SK-N-SH treated with all-trans-retinoic acid at 6 μM for 48 hours (cell line): Measurements from ENCODE around the gene MUC5B.

Source experiments
- ATAC-seq: fragments of 200-7000 bp; cut with Tn5 transposase; 3 replicates; pipeline ENCODE4 v1.9.1; 2020; ENCODE audit warnings: mild to moderate bottlenecking, moderate library complexity
- ARNTL ChIP-seq: fragments of 450-650 bp; formaldehyde crosslinking; IDR thresholded peaks from 2 replicates; pipeline ENCODE4 v1.5.0; 2020; ENCODE audit warnings: low read depth, mild to moderate bottlenecking, moderate library complexity, borderline replicate concordance
- BACH2 ChIP-seq: fragments of 250-450 bp; sonication (Bioruptor Pico); IDR thresholded peaks from 2 replicates; pipeline ENCODE4 v1.9.0; 2021; ENCODE audit warnings: mild to moderate bottlenecking, borderline replicate concordance
- CREB5 ChIP-seq: fragments of 250-450 bp; sonication (Bioruptor Pico); IDR thresholded peaks from 2 replicates; pipeline ENCODE4 v1.5.1; 2020; ENCODE audit warnings: low read depth, mild to moderate bottlenecking, moderate library complexity
- CSRNP3 ChIP-seq: fragments of 250-450 bp; sonication (Bioruptor Pico); IDR thresholded peaks from 2 replicates; pipeline ENCODE4 v1.5.1; 2021; ENCODE audit warnings: mild to moderate bottlenecking, moderate library complexity
- ESRRG ChIP-seq: fragments of 250-450 bp; sonication (Bioruptor Pico); IDR thresholded peaks from 2 replicates; pipeline ENCODE4 v1.6.1; 2021; ENCODE audit warnings: mild to moderate bottlenecking
- GLIS3 ChIP-seq: fragments of 250-450 bp; sonication (Bioruptor Pico); IDR thresholded peaks from 2 replicates; pipeline ENCODE4 v1.5.0; 2020; ENCODE audit warnings: mild to moderate bottlenecking, moderate library complexity
- ISL1 ChIP-seq: fragments of 250-450 bp; sonication (Bioruptor Pico); IDR thresholded peaks from 2 replicates; pipeline ENCODE4 v2.1.2; 2022; ENCODE audit warnings: mild to moderate bottlenecking, moderate library complexity
- OSR1 ChIP-seq: fragments of 250-450 bp; sonication (Bioruptor Pico); IDR thresholded peaks from 2 replicates; pipeline ENCODE4 v1.8.0; 2022; ENCODE audit warnings: moderate library complexity, mild to moderate bottlenecking, inconsistent platforms
- PATZ1 ChIP-seq: fragments of 250-450 bp; sonication (Bioruptor Pico); IDR thresholded peaks from 2 replicates; pipeline ENCODE4 v1.8.0; 2020; ENCODE audit warnings: mild to moderate bottlenecking, moderate library complexity, borderline replicate concordance
- POU6F1 ChIP-seq: fragments of 250-450 bp; sonication (Bioruptor Pico); IDR thresholded peaks from 2 replicates; pipeline ENCODE4 v1.8.0; 2021; ENCODE audit warnings: low read depth, mild to moderate bottlenecking, moderate library complexity, borderline replicate concordance
- PPARA ChIP-seq: fragments of 250-450 bp; sonication (Bioruptor Pico); IDR thresholded peaks from 2 replicates; pipeline ENCODE4 v1.5.0; 2020; ENCODE audit warnings: mild to moderate bottlenecking, borderline replicate concordance
- RARB ChIP-seq: fragments of 250-450 bp; sonication (Bioruptor Pico); IDR thresholded peaks from 2 replicates; pipeline ENCODE4 v1.8.0; 2021; ENCODE audit warnings: mild to moderate bottlenecking, moderate library complexity
- SNAI2 ChIP-seq: fragments of 250-450 bp; sonication (Bioruptor Pico); IDR thresholded peaks from 2 replicates; pipeline ENCODE4 v1.5.0; 2020; ENCODE audit warnings: mild to moderate bottlenecking, moderate library complexity
- TCF4 ChIP-seq: fragments of 250-450 bp; sonication (Bioruptor Pico); IDR thresholded peaks from 2 replicates; pipeline ENCODE4 v1.8.0; 2021; ENCODE audit warnings: mild to moderate bottlenecking, moderate library complexity, borderline replicate concordance
- TOX ChIP-seq: fragments of 250-450 bp; sonication (Bioruptor Pico); IDR thresholded peaks from 2 replicates; pipeline ENCODE4 v1.8.0; 2021; ENCODE audit warnings: mild to moderate bottlenecking, moderate library complexity, borderline replicate concordance
- TSHZ2 ChIP-seq: fragments of 250-450 bp; sonication (Bioruptor Pico); IDR thresholded peaks from 2 replicates; pipeline ENCODE4 v1.5.0; 2020; ENCODE audit warnings: mild to moderate bottlenecking, moderate library complexity
- ZC3H10 ChIP-seq: fragments of 250-450 bp; sonication (Bioruptor Pico); IDR thresholded peaks from 2 replicates; pipeline ENCODE4 v1.5.1; 2021; ENCODE audit warnings: mild to moderate bottlenecking, moderate library complexity
- ZFP30 ChIP-seq: fragments of 450-650 bp; formaldehyde crosslinking; IDR thresholded peaks from 2 replicates; pipeline ENCODE4 v1.5.0; 2022; ENCODE audit warnings: mild to moderate bottlenecking, moderate library complexity
- ZNF565 ChIP-seq: fragments of 450-650 bp; formaldehyde crosslinking; conservative IDR thresholded peaks from 2 replicates; pipeline ENCODE4 v1.5.0; 2020; ENCODE audit warnings: low read depth, mild to moderate bottlenecking, moderate library complexity
- ZNF8 ChIP-seq: fragments of 450-650 bp; formaldehyde crosslinking; IDR thresholded peaks from 2 replicates; pipeline ENCODE4 v1.5.0; 2020; ENCODE audit warnings: mild to moderate bottlenecking, moderate library complexity

Gene MUC5B

DNA sequence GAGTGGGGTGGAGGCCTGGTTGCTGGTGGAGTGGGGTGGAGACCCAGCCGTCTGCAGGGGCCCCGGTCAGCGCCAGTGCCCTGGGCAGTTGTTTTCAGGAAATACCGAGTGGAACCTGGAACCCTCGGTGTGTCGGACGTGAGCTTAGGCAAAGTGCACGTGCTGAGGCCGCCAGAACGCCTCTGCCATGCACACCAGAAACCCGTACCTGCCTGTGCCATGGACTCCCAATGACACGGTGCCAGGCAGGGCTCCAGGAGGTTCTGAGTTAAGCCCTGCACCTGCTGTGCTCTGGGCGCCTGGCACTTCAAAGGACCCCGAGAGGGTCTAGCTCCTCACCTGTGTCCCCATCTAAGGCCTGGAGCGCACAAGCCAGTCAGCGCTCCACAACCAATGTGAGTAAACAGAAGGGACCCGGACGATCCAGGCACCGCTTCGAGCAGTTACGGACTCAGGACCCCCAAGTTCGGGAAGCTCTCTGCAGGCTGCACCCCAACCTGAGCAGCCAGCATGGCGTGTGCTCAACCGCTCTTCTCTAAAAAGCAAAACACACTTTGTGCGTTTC, 74.2 kb downstream of the MUC5B start:
- no peak for ATAC-seq
- TF ChIP-seq OSR1 (no peak), ZC3H10 (CRISPR knock-in tag) (no peak), ZFP30 (CRISPR knock-in tag) (no peak), ISL1 (CRISPR knock-in tag) (no peak), TCF4 (CRISPR knock-in tag) (no peak), SNAI2 (CRISPR knock-in tag) (no peak), ZNF565 (no peak), PPARA (CRISPR knock-in tag) (no peak), BACH2 (CRISPR knock-in tag) (no peak), PATZ1 (CRISPR knock-in tag) (no peak)

- ATAC-seq: no peak
- no peak for TF ChIP-seq SNAI2 (CRISPR knock-in tag)
- no peak for TF ChIP-seq TSHZ2 (CRISPR knock-in tag)
- TF ChIP-seq TCF4 (CRISPR knock-in tag): no peak
- no peak for TF ChIP-seq OSR1
- TF ChIP-seq PPARA (CRISPR knock-in tag): no peak
- TF ChIP-seq ESRRG (CRISPR knock-in tag): no peak
- no peak for TF ChIP-seq ZFP30 (CRISPR knock-in tag)
- TF ChIP-seq CSRNP3 (CRISPR knock-in tag): no peak
- TF ChIP-seq CREB5 (CRISPR knock-in tag): no peak
- TF ChIP-seq GLIS3 (CRISPR knock-in tag): no peak
- TF ChIP-seq TOX (CRISPR knock-in tag): no peak
- no peak for TF ChIP-seq ARNTL (CRISPR knock-in tag)
- no peak for TF ChIP-seq ZNF8 (CRISPR knock-in tag)
- TF ChIP-seq ISL1 (CRISPR knock-in tag): no peak
- no peak for TF ChIP-seq RARB
- TF ChIP-seq ZNF565: no peak
- TF ChIP-seq POU6F1 (CRISPR knock-in tag): no peak
- TF ChIP-seq, all 23 proteins: peak for 0
Observed at GRCh38 chr11:1297576-1298473, 75.0 kb downstream of the MUC5B start.
